NCI-H1436 treated with DMSO at 0.1 percent for 48 hours (cell line): ENCODE results near the gene GALNTL6.
"Not testable (repeated sequence)": the region's sequence is repeated elsewhere in the genome, so short reads cannot be mapped to it uniquely, and the experiment has no call there.

Experiments
- DNase-seq: peaks from one replicate; lab custom pipeline; 2025; lab: John Stamatoyannopoulos, UW

Gene GALNTL6

GRCh38 chr4:172947594-172947993 is 1134.4 kb downstream of the GALNTL6 start:
- DNase-seq = no peak

GRCh38 chr4:172950990-172951389 is 1137.8 kb downstream of the GALNTL6 start:
- no peak for DNase-seq

- no peak for DNase-seq
Observed at GRCh38 chr4:172951679-172952451, 1138.7 kb downstream of the GALNTL6 start.

GRCh38 chr4:172953896-172954568 is 1140.8 kb downstream of the GALNTL6 start:
- DNase-seq = no peak

- not testable (repeated sequence) for DNase-seq
Observed at GRCh38 chr4:172956340-172956739, 1143.1 kb downstream of the GALNTL6 start.

GRCh38 chr4:172957216-172957615 is 1144.0 kb downstream of the GALNTL6 start:
- no peak for DNase-seq

GRCh38 chr4:172962564-172963353 is 1149.6 kb downstream of the GALNTL6 start:
- DNase-seq = peak; percentile 19

GRCh38 chr4:172963498-172964294 is 1150.5 kb downstream of the GALNTL6 start:
- DNase-seq = no peak

GRCh38 chr4:172970189-172970588 is 1157.0 kb downstream of the GALNTL6 start:
- DNase-seq = not testable (repeated sequence)

GRCh38 chr4:172974586-172974985 is 1161.4 kb downstream of the GALNTL6 start:
- DNase-seq = no peak

GRCh38 chr4:172975651-172976229 is 1162.5 kb downstream of the GALNTL6 start:
- no peak for DNase-seq

- not testable (repeated sequence) for DNase-seq
Observed at GRCh38 chr4:172977491-172978041, 1164.4 kb downstream of the GALNTL6 start.

- DNase-seq = no peak
Observed at GRCh38 chr4:172978848-172979247, 1165.6 kb downstream of the GALNTL6 start.

- no peak for DNase-seq
Observed at GRCh38 chr4:172979332-172979731, 1166.1 kb downstream of the GALNTL6 start.

GRCh38 chr4:172980219-172980618 is 1167.0 kb downstream of the GALNTL6 start:
- no peak for DNase-seq

GRCh38 chr4:172982151-172982590 is 1169.0 kb downstream of the GALNTL6 start:
- DNase-seq = peak; percentile 69

GRCh38 chr4:172983014-172983413 is 1169.8 kb downstream of the GALNTL6 start:
- DNase-seq = no peak

GRCh38 chr4:172983631-172984030 is 1170.4 kb downstream of the GALNTL6 start:
- no peak for DNase-seq

- no peak for DNase-seq
Observed at GRCh38 chr4:172985552-172985951, 1172.3 kb downstream of the GALNTL6 start.

- no peak for DNase-seq
Observed at GRCh38 chr4:172986114-172986513, 1172.9 kb downstream of the GALNTL6 start.
